ENCODE measurements around the gene TEKT2. TPM values are rescaled to one million over a fixed set of nuclear protein-coding genes. Genes with fewer than 3 reads are reported as not detected.

Gene TEKT2
- total RNA-seq, 1 donor from 2014 or later, result 9.3 TPM

- Histone ChIP-seq H3K27me3 (ENCODE audit: low read depth) (no peaks in the 10 kb centered on the region), H3K4me1 (no peaks in the 10 kb centered on the region), H3K36me3 (peaks cover 23% of the 10 kb centered on the region), H3K4me3 (no peak overlapping the region), H3K9me3 (no peaks in the 10 kb centered on the region), H3K27ac (no peak overlapping the region)
- no peak for DNase-seq
- intact Hi-C loops (cut with DNase I), result no loop called here
- no peak for ATAC-seq
- no peak for TF ChIP-seq CTCF (IDR thresholded peaks at IDR 0.05)
These were observed 29.9 kb upstream of the TEKT2 start for GRCh38 chr1:36053978-36054377.

- Histone ChIP-seq H3K4me3 (no peak overlapping the region), H3K27me3 (ENCODE audit: low read depth) (no peaks in the 10 kb centered on the region), H3K36me3 (peaks cover 22% of the 10 kb centered on the region), H3K27ac (no peak overlapping the region), H3K9me3 (no peaks in the 10 kb centered on the region), H3K4me1 (no peaks in the 10 kb centered on the region)
- TF ChIP-seq CTCF (IDR thresholded peaks at IDR 0.05), result no peak
- ATAC-seq (peak in 1 of 2 donors; percentile 37), DNase-seq (no peak)
- intact Hi-C loops (cut with DNase I), result no loop called here
These were observed 28.2 kb upstream of the TEKT2 start for GRCh38 chr1:36055706-36056105.

GRCh38 chr1:36062315-36062714, 21.6 kb upstream of the TEKT2 start:
- intact Hi-C loops (cut with DNase I), result no loop called here
- no peak overlapping the region for H3K4me3 ChIP-seq
- peaks cover 9% of the 10 kb centered on the region for H3K36me3 ChIP-seq
- H3K27me3 ChIP-seq (ENCODE audit: low read depth), result no peaks in the 10 kb centered on the region
- no peak for DNase-seq
- H3K9me3 ChIP-seq, result no peaks in the 10 kb centered on the region
- no peak for ATAC-seq
- no peak for TF ChIP-seq CTCF (IDR thresholded peaks at IDR 0.05)
- no peaks in the 10 kb centered on the region for H3K4me1 ChIP-seq
- no peak overlapping the region for H3K27ac ChIP-seq

GRCh38 chr1:36067871-36068270, 16.0 kb upstream of the TEKT2 start:
- TF ChIP-seq CTCF (IDR thresholded peaks at IDR 0.05), result no peak
- H3K4me1 ChIP-seq, result no peaks in the 10 kb centered on the region
- no peak overlapping the region for H3K4me3 ChIP-seq
- ATAC-seq, result no peak
- intact Hi-C loops (cut with DNase I), result no loop called here
- no peaks in the 10 kb centered on the region for H3K9me3 ChIP-seq
- H3K27me3 ChIP-seq (ENCODE audit: low read depth), result no peaks in the 10 kb centered on the region
- H3K27ac ChIP-seq, result no peak overlapping the region
- no peaks in the 10 kb centered on the region for H3K36me3 ChIP-seq
- DNase-seq, result no peak

- H3K27ac ChIP-seq, result no peak overlapping the region
- no peaks in the 10 kb centered on the region for H3K36me3 ChIP-seq
- DNase-seq (no peak), ATAC-seq (no peak)
- no peaks in the 10 kb centered on the region for H3K27me3 ChIP-seq (ENCODE audit: low read depth)
- intact Hi-C loops (cut with DNase I), result no loop called here
- TF ChIP-seq CTCF (IDR thresholded peaks at IDR 0.05), result no peak
- no peaks in the 10 kb centered on the region for H3K4me1 ChIP-seq
- no peak overlapping the region for H3K4me3 ChIP-seq
- H3K9me3 ChIP-seq, result no peaks in the 10 kb centered on the region
These were observed 15.0 kb upstream of the TEKT2 start for GRCh38 chr1:36068866-36069265.

- Histone ChIP-seq H3K4me3 (no peak overlapping the region), H3K4me1 (no peaks in the 10 kb centered on the region)
- ATAC-seq, result no peak
These were observed 13.5 kb upstream of the TEKT2 start for GRCh38 chr1:36070349-36070748.

More at GRCh38 chr1:36070349-36070748, 13.5 kb upstream of the TEKT2 start:
- Histone ChIP-seq H3K27me3 (ENCODE audit: low read depth) (no peaks in the 10 kb centered on the region), H3K36me3 (no peaks in the 10 kb centered on the region), H3K27ac (no peak overlapping the region), H3K9me3 (no peaks in the 10 kb centered on the region)
- intact Hi-C loops (cut with DNase I), result no loop called here
- TF ChIP-seq CTCF (IDR thresholded peaks at IDR 0.05), result no peak
- no peak for DNase-seq
